ENCODE data around the gene ADCY5.

ADCY5 gene

DNA sequence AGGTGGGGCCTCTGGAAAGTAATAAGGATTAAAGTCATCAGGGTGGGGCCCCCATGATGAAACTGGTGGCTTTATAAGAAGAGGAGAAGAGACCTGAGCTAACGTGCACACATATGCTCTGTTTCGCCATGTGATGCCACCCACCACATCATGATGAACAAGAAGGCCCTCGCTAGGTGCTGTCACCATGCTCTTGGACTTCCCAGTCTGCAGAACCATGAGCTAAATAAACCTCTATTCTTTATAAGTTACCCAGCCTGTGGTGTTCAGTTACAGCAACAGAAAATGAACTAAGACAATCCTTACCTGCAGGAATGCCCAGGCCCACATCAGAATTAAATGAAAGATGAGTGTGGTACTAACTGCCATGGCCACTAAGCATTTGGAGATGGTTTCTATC, 79.8 kb downstream of the ADCY5 start:
- Histone ChIP-seq H3K27me3 (ENCODE audit: control insufficient read depth, insufficient read depth, low read length) (peaks cover 47% of the 10 kb centered on the region), H3K9ac (ENCODE audit: low read depth, low read length) (no peak overlapping the region), H3K4me3 (ENCODE audit: low read length) (no peak overlapping the region), H3K9me3 (replicated peaks; ENCODE audit: low read length) (no peaks in the 10 kb centered on the region), H3K4me1 (ENCODE audit: control insufficient read depth, insufficient read depth, low read length) (no peaks in the 10 kb centered on the region), H3K36me3 (ENCODE audit: insufficient read depth, low read length) (no peaks in the 10 kb centered on the region), H3K4me2 (ENCODE audit: low read length) (no peak overlapping the region)

- Histone ChIP-seq H3K4me2 (ENCODE audit: low read length) (no peak overlapping the region), H3K9ac (ENCODE audit: low read depth, low read length) (no peak overlapping the region), H3K27me3 (ENCODE audit: control insufficient read depth, insufficient read depth, low read length) (peaks cover 39% of the 10 kb centered on the region), H3K4me3 (ENCODE audit: low read length) (no peak overlapping the region), H3K4me1 (ENCODE audit: control insufficient read depth, insufficient read depth, low read length) (no peaks in the 10 kb centered on the region), H3K9me3 (replicated peaks; ENCODE audit: low read length) (no peaks in the 10 kb centered on the region), H3K36me3 (ENCODE audit: insufficient read depth, low read length) (no peaks in the 10 kb centered on the region)
These were observed 81.3 kb downstream of the ADCY5 start for GRCh38 chr3:123367467-123368154.

DNA sequence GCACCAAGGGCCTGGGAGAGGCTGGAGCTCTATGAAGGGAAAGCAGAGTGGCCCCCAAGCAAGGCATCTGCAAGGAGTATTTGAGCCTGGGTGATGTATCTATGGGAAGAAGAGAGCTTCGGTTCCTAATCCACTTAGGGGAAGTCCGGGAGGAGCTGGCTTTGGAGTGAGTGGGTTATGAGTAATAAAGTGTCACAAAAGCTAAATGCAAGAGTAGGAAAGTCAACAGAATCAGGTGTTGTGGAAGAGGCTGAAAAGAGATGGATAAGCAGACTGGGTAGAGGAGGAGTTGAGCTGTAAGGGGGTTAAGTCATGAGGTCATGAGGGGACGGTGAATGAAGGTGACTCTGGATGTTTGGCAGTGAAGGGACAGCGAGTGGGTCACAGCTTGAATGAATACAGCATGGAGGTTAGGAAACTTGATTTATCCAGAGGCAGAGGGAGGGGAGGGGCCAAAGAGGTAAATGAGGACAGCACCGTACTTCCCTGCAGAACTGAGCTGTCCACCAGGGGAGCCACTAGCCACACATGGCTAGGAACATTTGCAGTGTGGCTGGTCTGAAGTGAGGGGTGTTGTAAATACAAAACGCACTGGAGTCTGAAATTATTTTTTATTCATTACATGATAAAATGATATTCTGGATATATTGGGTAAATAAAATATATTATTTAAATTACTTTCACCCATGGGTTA, 83.3 kb downstream of the ADCY5 start:
- Histone ChIP-seq H3K36me3 (ENCODE audit: insufficient read depth, low read length) (no peaks in the 10 kb centered on the region), H3K9me3 (replicated peaks; ENCODE audit: low read length) (no peaks in the 10 kb centered on the region), H3K4me3 (ENCODE audit: low read length) (no peak overlapping the region), H3K4me1 (ENCODE audit: control insufficient read depth, insufficient read depth, low read length) (no peaks in the 10 kb centered on the region), H3K27me3 (ENCODE audit: control insufficient read depth, insufficient read depth, low read length) (peaks cover 46% of the 10 kb centered on the region), H3K4me2 (ENCODE audit: low read length) (no peak overlapping the region), H3K9ac (ENCODE audit: low read depth, low read length) (no peak overlapping the region)

- Histone ChIP-seq H3K9ac (ENCODE audit: low read depth, low read length) (no peak overlapping the region), H3K4me3 (ENCODE audit: low read length) (no peak overlapping the region), H3K9me3 (replicated peaks; ENCODE audit: low read length) (no peaks in the 10 kb centered on the region)
These were observed 87.8 kb downstream of the ADCY5 start for GRCh38 chr3:123361071-123361470.

DNA sequence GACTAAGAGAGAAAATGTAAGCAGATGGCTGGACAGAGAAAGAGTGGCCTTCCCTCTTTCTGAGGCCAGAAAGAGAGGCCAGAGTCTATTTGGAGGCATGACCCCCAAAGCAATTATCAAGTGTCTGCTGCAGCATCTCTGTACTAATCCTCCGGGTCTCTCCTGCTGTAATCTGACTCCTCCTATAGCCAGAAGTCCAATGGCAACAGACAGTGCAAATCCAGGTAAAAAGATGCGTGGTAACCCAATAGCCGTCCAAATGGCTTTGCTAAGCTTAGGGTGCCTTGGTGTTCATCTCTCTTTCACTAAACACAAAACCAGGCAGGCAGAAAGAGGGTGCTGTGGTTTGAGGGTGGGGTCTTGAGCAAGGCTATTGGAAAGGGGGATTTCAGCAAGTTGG, 91.6 kb downstream of the ADCY5 start:
- no peaks in the 10 kb centered on the region for H3K9me3 ChIP-seq (replicated peaks; ENCODE audit: low read length)
- H3K4me2 ChIP-seq (ENCODE audit: low read length), result no peak overlapping the region
- no peak overlapping the region for H3K9ac ChIP-seq (ENCODE audit: low read depth, low read length)
- peaks cover 78% of the 10 kb centered on the region for H3K27me3 ChIP-seq (ENCODE audit: control insufficient read depth, insufficient read depth, low read length)
- H3K4me3 ChIP-seq (ENCODE audit: low read length), result no peak overlapping the region
- H3K4me1 ChIP-seq (ENCODE audit: control insufficient read depth, insufficient read depth, low read length), result no peaks in the 10 kb centered on the region
- no peaks in the 10 kb centered on the region for H3K36me3 ChIP-seq (ENCODE audit: insufficient read depth, low read length)

More at GRCh38 chr3:123361071-123361470, 87.8 kb downstream of the ADCY5 start:
- H3K36me3 ChIP-seq (ENCODE audit: insufficient read depth, low read length), result no peaks in the 10 kb centered on the region
- no peak overlapping the region for H3K4me2 ChIP-seq (ENCODE audit: low read length)
- H3K4me1 ChIP-seq (ENCODE audit: control insufficient read depth, insufficient read depth, low read length), result no peaks in the 10 kb centered on the region
- peaks cover 70% of the 10 kb centered on the region for H3K27me3 ChIP-seq (ENCODE audit: control insufficient read depth, insufficient read depth, low read length)

DNA sequence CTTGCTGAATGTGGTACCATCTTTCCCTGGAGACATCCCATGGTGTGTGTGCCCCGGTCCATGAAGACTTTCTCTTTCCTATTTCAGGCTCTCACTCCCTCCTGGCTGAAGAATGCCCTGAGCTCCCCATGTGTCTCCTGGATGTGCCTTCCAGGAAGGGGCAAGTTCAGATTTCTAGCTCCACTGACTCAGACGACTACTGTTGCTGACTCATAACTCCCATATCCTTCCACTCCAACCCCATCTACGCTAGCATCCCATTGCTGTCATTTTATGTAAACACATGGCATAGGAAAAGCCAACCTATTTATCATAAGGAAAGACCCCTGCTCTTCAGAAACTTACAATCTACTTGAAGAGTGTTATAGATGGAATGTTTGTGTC, 95.0 kb downstream of the ADCY5 start:
- Histone ChIP-seq H3K4me3 (ENCODE audit: low read length) (no peak overlapping the region), H3K4me1 (ENCODE audit: control insufficient read depth, insufficient read depth, low read length) (no peaks in the 10 kb centered on the region), H3K27me3 (ENCODE audit: control insufficient read depth, insufficient read depth, low read length) (peaks cover 78% of the 10 kb centered on the region), H3K9me3 (replicated peaks; ENCODE audit: low read length) (no peaks in the 10 kb centered on the region), H3K4me2 (ENCODE audit: low read length) (no peak overlapping the region), H3K9ac (ENCODE audit: low read depth, low read length) (no peak overlapping the region), H3K36me3 (ENCODE audit: insufficient read depth, low read length) (no peaks in the 10 kb centered on the region)

- Histone ChIP-seq H3K4me3 (ENCODE audit: low read length) (no peak overlapping the region), H3K27me3 (ENCODE audit: control insufficient read depth, insufficient read depth, low read length) (peaks cover 80% of the 10 kb centered on the region), H3K9ac (ENCODE audit: low read depth, low read length) (no peak overlapping the region), H3K4me1 (ENCODE audit: control insufficient read depth, insufficient read depth, low read length) (no peaks in the 10 kb centered on the region), H3K4me2 (ENCODE audit: low read length) (no peak overlapping the region), H3K36me3 (ENCODE audit: insufficient read depth, low read length) (no peaks in the 10 kb centered on the region), H3K9me3 (replicated peaks; ENCODE audit: low read length) (no peaks in the 10 kb centered on the region)
These were observed 95.6 kb downstream of the ADCY5 start for GRCh38 chr3:123353227-123353849.

- Histone ChIP-seq H3K9ac (ENCODE audit: low read depth, low read length) (no peak overlapping the region), H3K9me3 (replicated peaks; ENCODE audit: low read length) (no peaks in the 10 kb centered on the region), H3K4me1 (ENCODE audit: control insufficient read depth, insufficient read depth, low read length) (no peaks in the 10 kb centered on the region), H3K4me2 (ENCODE audit: low read length) (no peak overlapping the region), H3K36me3 (ENCODE audit: insufficient read depth, low read length) (no peaks in the 10 kb centered on the region), H3K27me3 (ENCODE audit: control insufficient read depth, insufficient read depth, low read length) (peaks cover 81% of the 10 kb centered on the region), H3K4me3 (ENCODE audit: low read length) (no peak overlapping the region)
These were observed 96.7 kb downstream of the ADCY5 start for GRCh38 chr3:123352134-123352554.

GRCh38 chr3:123351501-123351900, 97.4 kb downstream of the ADCY5 start:
- Histone ChIP-seq H3K4me3 (ENCODE audit: low read length) (no peak overlapping the region), H3K27me3 (ENCODE audit: control insufficient read depth, insufficient read depth, low read length) (peaks cover 81% of the 10 kb centered on the region), H3K4me1 (ENCODE audit: control insufficient read depth, insufficient read depth, low read length) (no peaks in the 10 kb centered on the region), H3K9ac (ENCODE audit: low read depth, low read length) (no peak overlapping the region), H3K9me3 (replicated peaks; ENCODE audit: low read length) (no peaks in the 10 kb centered on the region), H3K36me3 (ENCODE audit: insufficient read depth, low read length) (no peaks in the 10 kb centered on the region), H3K4me2 (ENCODE audit: low read length) (no peak overlapping the region)

GRCh38 chr3:123350971-123351370, 97.9 kb downstream of the ADCY5 start:
- no peak overlapping the region for H3K4me3 ChIP-seq (ENCODE audit: low read length)
- H3K4me1 ChIP-seq (ENCODE audit: control insufficient read depth, insufficient read depth, low read length), result no peaks in the 10 kb centered on the region
- H3K36me3 ChIP-seq (ENCODE audit: insufficient read depth, low read length), result no peaks in the 10 kb centered on the region
- no peak overlapping the region for H3K9ac ChIP-seq (ENCODE audit: low read depth, low read length)
- H3K9me3 ChIP-seq (replicated peaks; ENCODE audit: low read length), result no peaks in the 10 kb centered on the region
- peaks cover 83% of the 10 kb centered on the region for H3K27me3 ChIP-seq (ENCODE audit: control insufficient read depth, insufficient read depth, low read length)
- no peak overlapping the region for H3K4me2 ChIP-seq (ENCODE audit: low read length)

- H3K27me3 ChIP-seq (ENCODE audit: control insufficient read depth, insufficient read depth, low read length), result peaks cover 91% of the 10 kb centered on the region
- no peaks in the 10 kb centered on the region for H3K36me3 ChIP-seq (ENCODE audit: insufficient read depth, low read length)
- no peaks in the 10 kb centered on the region for H3K4me1 ChIP-seq (ENCODE audit: control insufficient read depth, insufficient read depth, low read length)
- H3K9me3 ChIP-seq (replicated peaks; ENCODE audit: low read length), result no peaks in the 10 kb centered on the region
- no peak overlapping the region for H3K4me2 ChIP-seq (ENCODE audit: low read length)
- no peak overlapping the region for H3K9ac ChIP-seq (ENCODE audit: low read depth, low read length)
- H3K4me3 ChIP-seq (ENCODE audit: low read length), result no peak overlapping the region
These were observed 99.1 kb downstream of the ADCY5 start for GRCh38 chr3:123349566-123350435.
